Measurements from ENCODE around the gene DNASE1L3.

The DNASE1L3 gene

GRCh38 chr3:58200121-58200709 is 10.6 kb downstream of the DNASE1L3 start:
- no peak for DNase-seq

GRCh38 chr3:58198804-58199203 is 12.0 kb downstream of the DNASE1L3 start:
- DNase-seq = no peak

GRCh38 chr3:58198362-58198761 is 12.4 kb downstream of the DNASE1L3 start:
- no peak for DNase-seq

GRCh38 chr3:58197588-58197987 is 13.2 kb downstream of the DNASE1L3 start:
- DNase-seq = no peak

- DNase-seq = no peak
Observed at GRCh38 chr3:58193682-58194407, 16.9 kb downstream of the DNASE1L3 start.

GRCh38 chr3:58192069-58192468 is 18.7 kb downstream of the DNASE1L3 start:
- no peak for DNase-seq

- no peak for DNase-seq
Observed at GRCh38 chr3:58191361-58191991, 19.3 kb downstream of the DNASE1L3 start.

- DNase-seq = no peak
Observed at GRCh38 chr3:58190882-58191281, 19.9 kb downstream of the DNASE1L3 start.

- no peak for DNase-seq
Observed at GRCh38 chr3:58190291-58190690, 20.5 kb downstream of the DNASE1L3 start.

- no peak for DNase-seq
Observed at GRCh38 chr3:58189691-58190090, 21.1 kb downstream of the DNASE1L3 start.

GRCh38 chr3:58188921-58189451 is 21.8 kb downstream of the DNASE1L3 start:
- DNase-seq = no peak

GRCh38 chr3:58188173-58188564 is 22.6 kb downstream of the DNASE1L3 start:
- DNase-seq = no peak

- DNase-seq = no peak
Observed at GRCh38 chr3:58184982-58185360, 25.8 kb downstream of the DNASE1L3 start.

GRCh38 chr3:58184309-58184981 is 26.3 kb downstream of the DNASE1L3 start:
- no peak for DNase-seq

- no peak for DNase-seq
Observed at GRCh38 chr3:58183891-58184290, 26.9 kb downstream of the DNASE1L3 start.

GRCh38 chr3:58183221-58183620 is 27.6 kb downstream of the DNASE1L3 start:
- no peak for DNase-seq

GRCh38 chr3:58180940-58181587 is 29.7 kb downstream of the DNASE1L3 start:
- DNase-seq = no peak

- DNase-seq = no peak
Observed at GRCh38 chr3:58180099-58180880, 30.5 kb downstream of the DNASE1L3 start.

- no peak for DNase-seq
Observed at GRCh38 chr3:58179235-58180098, 31.3 kb downstream of the DNASE1L3 start.

- no peak for DNase-seq
Observed at GRCh38 chr3:58178528-58179234, 32.1 kb downstream of the DNASE1L3 start.
